GM12891 (cell line): Measurements from ENCODE around the gene UBXN11.

Experiments
- POLR2A ChIP-seq: IDR thresholded peaks from 2 replicates; pipeline ENCODE4 v1.6.1; 2011; ENCODE audit warnings: low read depth, low read length, control low read depth
- POLR2AphosphoS5 ChIP-seq: IDR thresholded peaks from 2 replicates; pipeline ENCODE4 v1.6.1; 2011; ENCODE audit warnings: low read depth, low read length, control low read depth
- POU2F2 ChIP-seq: IDR thresholded peaks from 2 replicates; pipeline ENCODE4 v1.6.1; 2011; ENCODE audit warnings: low read depth, mild to moderate bottlenecking, control low read depth, low read length, moderate library complexity
- SPI1 ChIP-seq: IDR thresholded peaks from 2 replicates; pipeline ENCODE4 v1.6.1; 2011; ENCODE audit warnings: low read depth, low read length, control low read depth
- TAF1 ChIP-seq: IDR thresholded peaks from 2 replicates; pipeline ENCODE4 v1.6.1; 2011; ENCODE audit warnings: low read depth, low read length, control low read depth

DNA sequence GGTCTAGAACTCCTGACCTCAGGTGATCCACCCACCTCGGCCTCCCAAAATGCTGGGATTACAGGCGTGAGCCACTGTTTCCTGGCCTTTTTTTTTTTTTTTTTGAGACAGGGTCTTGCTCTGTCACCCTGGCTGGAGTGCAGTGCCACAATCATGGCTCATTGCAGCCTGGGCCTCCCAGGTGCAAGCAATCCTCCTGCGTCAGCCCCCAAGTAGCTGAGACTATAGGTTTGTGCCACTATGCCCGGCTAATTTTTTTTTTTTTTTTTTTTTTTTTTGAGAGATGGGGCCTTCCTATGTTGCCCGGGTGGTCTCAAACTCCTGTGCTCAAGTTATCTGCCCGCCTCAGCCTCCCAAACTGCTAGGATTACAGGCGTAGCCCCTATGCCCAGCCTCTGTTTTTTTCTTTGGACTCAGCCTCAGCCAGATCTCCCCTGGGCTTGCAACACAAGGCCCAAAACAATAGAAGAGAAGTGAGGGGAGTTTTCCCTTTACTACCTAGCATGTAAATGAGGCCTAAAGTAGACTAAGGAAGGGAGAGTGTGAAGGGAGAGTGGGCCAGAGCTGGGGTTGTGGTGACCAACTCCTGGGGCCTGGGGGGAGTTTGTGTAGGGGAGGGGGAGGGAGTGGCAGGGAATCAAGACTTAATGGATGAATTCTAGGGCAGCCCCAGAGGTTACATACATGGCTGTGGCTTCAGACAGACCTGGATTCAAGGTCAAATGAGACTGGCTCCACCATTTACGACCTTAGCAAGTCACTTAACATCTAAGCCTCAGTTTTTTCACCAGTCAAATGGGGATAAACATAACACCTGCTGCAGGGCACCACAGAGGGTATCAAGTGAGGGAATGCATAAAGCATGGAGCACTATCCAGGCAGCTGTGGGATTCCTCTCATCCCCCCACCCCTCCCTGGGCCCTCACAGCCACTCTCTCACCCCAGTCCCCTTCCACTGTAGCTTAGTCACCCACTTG, 9.7 kb upstream of the UBXN11 start:
- no peak for TF ChIP-seq POLR2A
- TF ChIP-seq POU2F2: no peak
- no peak for TF ChIP-seq SPI1
- TF ChIP-seq POLR2AphosphoS5: no peak
- no peak for TF ChIP-seq TAF1
